ENCODE results near the gene PRIMPOL.
A peak's percentile ranks its signal among the peaks of the same experiment; 100 is the strongest.
"Not testable (repeated sequence)": the region's sequence is repeated elsewhere in the genome, so short reads cannot be mapped to it uniquely, and the experiment has no call there.

PRIMPOL gene

GRCh38 chr4:184655889-184656869, 6.6 kb downstream of the PRIMPOL start:
- no peak overlapping the region for H3K9ac ChIP-seq (ENCODE audit: low read length)
- no peak overlapping the region for H2BK12ac ChIP-seq (ENCODE audit: low read length)
- no peak overlapping the region for H3K4me2 ChIP-seq (ENCODE audit: low read length)
- H2AK5ac ChIP-seq (ENCODE audit: low read length) = no peak overlapping the region
- no peak overlapping the region for H3K27ac ChIP-seq (ENCODE audit: low read depth, low read length)
- peak; percentile 67 to 77 for DNase-seq
- H4K12ac ChIP-seq (ENCODE audit: low read depth, low read length) = no peak overlapping the region
- H3K36me3 ChIP-seq (ENCODE audit: control insufficient read depth in 1 of 2, insufficient read depth in 2 of 2, low read length in 2 of 2) = peaks cover 2 to 3% of the 10 kb centered on the region in 2 experiments
- no peak overlapping the region for H2BK120ac ChIP-seq (ENCODE audit: insufficient read depth, low read length, poor library complexity)
- H3K4me3 ChIP-seq (ENCODE audit: low read depth, low read length) = no peak overlapping the region
- H3K27me3 ChIP-seq (ENCODE audit: insufficient read depth, low read length) = no peaks in the 10 kb centered on the region
- no peak overlapping the region for H4K8ac ChIP-seq (ENCODE audit: low read depth, low read length)
- H2AFZ ChIP-seq (ENCODE audit: insufficient read depth, low read length, poor library complexity) = no peak overlapping the region
- H3K79me1 ChIP-seq (ENCODE audit: low read length) = no peaks in the 10 kb centered on the region
- H3K79me2 ChIP-seq (ENCODE audit: control insufficient read depth, insufficient read depth, low read length, poor library complexity) = no peaks in the 10 kb centered on the region
- H3K9me3 ChIP-seq (ENCODE audit: insufficient read depth, low read depth, low read length) = no peaks in the 10 kb centered on the region
- H3K4ac ChIP-seq (ENCODE audit: low read depth, low read length) = no peak overlapping the region
- no peak overlapping the region for H3K23ac ChIP-seq (ENCODE audit: low read length)
- WGBS (ENCODE audit: extremely low coverage, insufficient coverage, insufficient read length) = no CpG with 5 or more reads among the region's 8 CpGs
- peaks cover 0 to 3% of the 10 kb centered on the region in 2 experiments for H3K4me1 ChIP-seq (ENCODE audit: control insufficient read depth in 1 of 2, insufficient read depth in 2 of 2, low read length in 2 of 2)
- H3K18ac ChIP-seq (ENCODE audit: low read length) = no peak overlapping the region
- H4K91ac ChIP-seq (ENCODE audit: low read depth, low read length) = no peak overlapping the region
- H3K14ac ChIP-seq (ENCODE audit: low read length) = no peak overlapping the region
- H2BK5ac ChIP-seq (ENCODE audit: low read depth, low read length, poor library complexity) = no peak overlapping the region

- H4K12ac ChIP-seq (ENCODE audit: low read depth, low read length) = no peak overlapping the region
Measured at GRCh38 chr4:184657144-184657543, 7.6 kb downstream of the PRIMPOL start.

GRCh38 chr4:184657820-184658219, 8.3 kb downstream of the PRIMPOL start:
- H3K27ac ChIP-seq (ENCODE audit: low read depth, low read length); H2BK5ac ChIP-seq (ENCODE audit: low read depth, low read length, poor library complexity); H3K23ac ChIP-seq (ENCODE audit: low read length); H3K9ac ChIP-seq (ENCODE audit: low read length); H3K4me2 ChIP-seq (ENCODE audit: low read length); H2AFZ ChIP-seq (ENCODE audit: insufficient read depth, low read length, poor library complexity); H3K9me3 ChIP-seq (ENCODE audit: insufficient read depth, low read depth, low read length); H3K4me3 ChIP-seq (ENCODE audit: low read depth, low read length); H3K79me2 ChIP-seq (ENCODE audit: control insufficient read depth, insufficient read depth, low read length, poor library complexity); H3K4me1 ChIP-seq (ENCODE audit: control insufficient read depth in 1 of 2, insufficient read depth in 2 of 2, low read length in 2 of 2); H4K8ac ChIP-seq (ENCODE audit: low read depth, low read length); H4K12ac ChIP-seq (ENCODE audit: low read depth, low read length); H3K4ac ChIP-seq (ENCODE audit: low read depth, low read length); DNase-seq; H2BK120ac ChIP-seq (ENCODE audit: insufficient read depth, low read length, poor library complexity); H3K18ac ChIP-seq (ENCODE audit: low read length); H3K36me3 ChIP-seq (ENCODE audit: control insufficient read depth in 1 of 2, insufficient read depth in 2 of 2, low read length in 2 of 2); H3K27me3 ChIP-seq (ENCODE audit: insufficient read depth, low read length); H4K91ac ChIP-seq (ENCODE audit: low read depth, low read length); H3K14ac ChIP-seq (ENCODE audit: low read length); H2BK12ac ChIP-seq (ENCODE audit: low read length); H3K79me1 ChIP-seq (ENCODE audit: low read length); H2AK5ac ChIP-seq (ENCODE audit: low read length): not testable (repeated sequence)
- no CpG with 5 or more reads among the region's 9 CpGs for WGBS (ENCODE audit: extremely low coverage, insufficient coverage, insufficient read length)

More at GRCh38 chr4:184657144-184657543, 7.6 kb downstream of the PRIMPOL start:
- no peak overlapping the region for H3K14ac ChIP-seq (ENCODE audit: low read length)
- peaks cover 0 to 3% of the 10 kb centered on the region in 2 experiments for H3K4me1 ChIP-seq (ENCODE audit: control insufficient read depth in 1 of 2, insufficient read depth in 2 of 2, low read length in 2 of 2)
- H3K9me3 ChIP-seq (ENCODE audit: insufficient read depth, low read depth, low read length) = no peaks in the 10 kb centered on the region
- H2AFZ ChIP-seq (ENCODE audit: insufficient read depth, low read length, poor library complexity) = no peak overlapping the region
- H3K4me2 ChIP-seq (ENCODE audit: low read length) = no peak overlapping the region
- H3K18ac ChIP-seq (ENCODE audit: low read length) = no peak overlapping the region
- no peak overlapping the region for H2BK5ac ChIP-seq (ENCODE audit: low read depth, low read length, poor library complexity)
- no peak overlapping the region for H3K9ac ChIP-seq (ENCODE audit: low read length)
- no peak overlapping the region for H3K23ac ChIP-seq (ENCODE audit: low read length)
- no peak overlapping the region for H2BK12ac ChIP-seq (ENCODE audit: low read length)
- no peaks in the 10 kb centered on the region for H3K79me1 ChIP-seq (ENCODE audit: low read length)
- H3K4me3 ChIP-seq (ENCODE audit: low read depth, low read length) = no peak overlapping the region
- H3K36me3 ChIP-seq (ENCODE audit: control insufficient read depth in 1 of 2, insufficient read depth in 2 of 2, low read length in 2 of 2) = peaks cover 2 to 3% of the 10 kb centered on the region in 2 experiments
- no peak overlapping the region for H4K91ac ChIP-seq (ENCODE audit: low read depth, low read length)
- no peak overlapping the region for H3K4ac ChIP-seq (ENCODE audit: low read depth, low read length)
- H4K8ac ChIP-seq (ENCODE audit: low read depth, low read length) = no peak overlapping the region
- DNase-seq = no peak
- no CpG with 5 or more reads among the region's 3 CpGs for WGBS (ENCODE audit: extremely low coverage, insufficient coverage, insufficient read length)
- H2AK5ac ChIP-seq (ENCODE audit: low read length) = no peak overlapping the region
- no peak overlapping the region for H2BK120ac ChIP-seq (ENCODE audit: insufficient read depth, low read length, poor library complexity)
- no peak overlapping the region for H3K27ac ChIP-seq (ENCODE audit: low read depth, low read length)
- no peaks in the 10 kb centered on the region for H3K79me2 ChIP-seq (ENCODE audit: control insufficient read depth, insufficient read depth, low read length, poor library complexity)
- H3K27me3 ChIP-seq (ENCODE audit: insufficient read depth, low read length) = no peaks in the 10 kb centered on the region

GRCh38 chr4:184660978-184661377, 11.4 kb downstream of the PRIMPOL start:
- Histone ChIP-seq H2BK120ac (ENCODE audit: insufficient read depth, low read length, poor library complexity) (no peak overlapping the region), H3K4ac (ENCODE audit: low read depth, low read length) (no peak overlapping the region), H2AFZ (ENCODE audit: insufficient read depth, low read length, poor library complexity) (no peak overlapping the region), H4K91ac (ENCODE audit: low read depth, low read length) (no peak overlapping the region), H2BK5ac (ENCODE audit: low read depth, low read length, poor library complexity) (no peak overlapping the region), H3K14ac (ENCODE audit: low read length) (no peak overlapping the region), H3K9ac (ENCODE audit: low read length) (no peak overlapping the region), H3K4me2 (ENCODE audit: low read length) (no peak overlapping the region), H3K27me3 (ENCODE audit: insufficient read depth, low read length) (no peaks in the 10 kb centered on the region), H2BK12ac (ENCODE audit: low read length) (no peak overlapping the region), H4K12ac (ENCODE audit: low read depth, low read length) (no peak overlapping the region), H4K8ac (ENCODE audit: low read depth, low read length) (no peak overlapping the region), H3K9me3 (ENCODE audit: insufficient read depth, low read depth, low read length) (no peaks in the 10 kb centered on the region), H3K27ac (ENCODE audit: low read depth, low read length) (no peak overlapping the region), H3K36me3 (ENCODE audit: control insufficient read depth in 1 of 2, insufficient read depth in 2 of 2, low read length in 2 of 2) (peaks cover under 1% of the 10 kb centered on the region in 2 experiments), H3K23ac (ENCODE audit: low read length) (no peak overlapping the region), H3K18ac (ENCODE audit: low read length) (no peak overlapping the region), H3K79me2 (ENCODE audit: control insufficient read depth, insufficient read depth, low read length, poor library complexity) (no peaks in the 10 kb centered on the region), H2AK5ac (ENCODE audit: low read length) (no peak overlapping the region), H3K79me1 (ENCODE audit: low read length) (no peaks in the 10 kb centered on the region), H3K4me3 (ENCODE audit: low read depth, low read length) (no peak overlapping the region), H3K4me1 (ENCODE audit: control insufficient read depth in 1 of 2, insufficient read depth in 2 of 2, low read length in 2 of 2) (no peaks in the 10 kb centered on the region)
- DNase-seq = no peak
